H1 (cell line): ENCODE results near the gene PLCB1. TPM values are rescaled to one million over a fixed set of nuclear protein-coding genes. Genes with fewer than 3 reads are reported as not detected.

Source experiments
- CTCF ChIA-PET: fragments of 300-600 bp; sonication (Branson Sonifier 250); formaldehyde crosslinking; loops from one replicate; lab custom pipeline; 2021; ENCODE audit not compliant: partially characterized antibody; lab: Charles Lee
- POLR2A ChIA-PET: fragments of 300-600 bp; sonication (Branson Sonifier 250); formaldehyde crosslinking; loops from one replicate; lab custom pipeline; 2021; ENCODE audit warnings: inconsistent platforms; ENCODE audit not compliant: partially characterized antibody; lab: Charles Lee
- DNase-seq, 2 experiments: peaks; one replicate each; pipeline versions ENCODE4 v3.0.0 to v3.0.0-alpha.2; 2010 to 2022; ENCODE audit warnings: low spot score in 2 of 2, low read depth in 1 of 2, mixed read lengths in 1 of 2
- FAIRE-seq: peaks from 2 replicates; lab custom pipeline; 2011; peaks lifted over from hg19 to GRCh38; lab: Jason Lieb, UNC
- H2AFZ ChIP-seq: 2 replicates; pipeline ENCODE4 v1.8.1; 2012; ENCODE audit warnings: low read length, inconsistent platforms
- H2AK5ac ChIP-seq: 2 replicates; pipeline ENCODE4 v1.6.1; 2013; ENCODE audit warnings: low read depth, low read length
- H2BK120ac ChIP-seq: replicated peaks from 2 replicates; pipeline ENCODE3; 2013; ENCODE audit warnings: low read depth, low read length, inconsistent platforms
- H2BK12ac ChIP-seq: 2 replicates; pipeline ENCODE4 v1.6.1; 2013; ENCODE audit warnings: low read depth, low read length
- H2BK15ac ChIP-seq: 2 replicates; pipeline ENCODE4 v1.6.1; 2013; ENCODE audit warnings: low read length
- H2BK20ac ChIP-seq: 2 replicates; pipeline ENCODE4 v1.6.1; 2013; ENCODE audit warnings: low read length
- H2BK5ac ChIP-seq: 2 replicates; pipeline ENCODE4 v1.6.1; 2013; ENCODE audit warnings: low read depth, low read length
- H3K14ac ChIP-seq: 2 replicates; pipeline ENCODE4 v1.6.1; 2013; ENCODE audit warnings: inconsistent platforms; ENCODE audit not compliant: insufficient read length
- H3K18ac ChIP-seq: 2 replicates; pipeline ENCODE4 v1.6.1; 2013; ENCODE audit warnings: low read length; ENCODE audit errors: extremely low read depth
- H3K23ac ChIP-seq: 2 replicates; pipeline ENCODE4 v1.6.1; 2013; ENCODE audit warnings: inconsistent platforms; ENCODE audit not compliant: insufficient read length
- H3K23me2 ChIP-seq: 2 replicates; pipeline ENCODE4 v1.6.1; 2013; ENCODE audit warnings: low read depth, low read length
- H3K27ac ChIP-seq: 2 replicates; pipeline ENCODE4 v1.6.1; 2011; ENCODE audit warnings: low read depth, low read length, inconsistent platforms
- H3K27me3 ChIP-seq, 4 experiments: replicated peaks in 1 of 4; 1 replicate in 1 of 4; 2 replicates in 3 of 4; pipeline versions ENCODE4 v1.6.1 to v1.8.1; 2011 to 2013; ENCODE audit warnings: low read length in 3 of 4, mild to moderate bottlenecking in 3 of 4, inconsistent platforms in 2 of 4, mixed read lengths in 2 of 4, moderate library complexity in 1 of 4; ENCODE audit not compliant: control insufficient read depth in 3 of 4, insufficient read depth in 3 of 4; ENCODE audit errors: extremely low read depth in 1 of 4
- H3K36me3 ChIP-seq, 4 experiments: 2 replicates each; pipeline versions ENCODE4 v1.6.1 to v1.8.1; 2011 to 2013; ENCODE audit warnings: mild to moderate bottlenecking in 4 of 4, low read length in 3 of 4, moderate library complexity in 2 of 4, control low read depth in 1 of 4, inconsistent platforms in 1 of 4; ENCODE audit not compliant: insufficient read depth in 4 of 4, control insufficient read depth in 2 of 4
- H3K4ac ChIP-seq: replicated peaks from 2 replicates; pipeline ENCODE3; 2013; ENCODE audit warnings: low read length, low read depth, mixed read lengths, inconsistent platforms; ENCODE audit not compliant: insufficient read length
- H3K4me1 ChIP-seq, 4 experiments: replicated peaks in 1 of 4; 1 replicate in 1 of 4; 2 replicates in 3 of 4; pipeline versions ENCODE4 v1.6.1 to v1.8.1; 2011 to 2013; ENCODE audit warnings: low read length in 3 of 4, inconsistent platforms in 2 of 4, mixed read lengths in 1 of 4; ENCODE audit not compliant: insufficient read depth in 4 of 4, control insufficient read depth in 3 of 4
- H3K4me2 ChIP-seq, 2 experiments: 2 replicates each; pipeline versions ENCODE4 v1.6.1 to v1.8.1; 2011 to 2013; ENCODE audit warnings: low read depth in 2 of 2, low read length in 2 of 2, control low read depth in 1 of 2, inconsistent platforms in 1 of 2, mild to moderate bottlenecking in 1 of 2; ENCODE audit not compliant: insufficient read depth in 1 of 2
- H3K4me3 ChIP-seq, 4 experiments: fragments of 200-600, 300-600 bp in 1 of 4; sonication (generic), shearing (Covaris generic), sonication (Bioruptor Twin) in 1 of 4; 2 replicates each; pipeline versions ENCODE4 v1.5.1 to v1.8.1; 2011 to 2016; ENCODE audit warnings: low read length in 4 of 4, low read depth in 3 of 4, control low read depth in 2 of 4, inconsistent platforms in 2 of 4, mild to moderate bottlenecking in 2 of 4, mixed read lengths in 1 of 4, moderate library complexity in 1 of 4; ENCODE audit not compliant: insufficient read depth in 2 of 4; ENCODE audit errors: extremely low read depth in 1 of 4
- H3K56ac ChIP-seq: replicated peaks from 2 replicates; pipeline ENCODE3; 2013; ENCODE audit warnings: low read depth, mild to moderate bottlenecking, mixed read lengths, low read length, inconsistent platforms; ENCODE audit not compliant: insufficient read length
- H3K79me1 ChIP-seq: 2 replicates; pipeline ENCODE4 v1.6.1; 2013; ENCODE audit warnings: low read depth, low read length, control low read depth
- H3K79me2 ChIP-seq, 2 experiments: 2 replicates each; pipeline versions ENCODE4 v1.6.1 to v1.8.1; 2012 to 2013; ENCODE audit warnings: low read length in 2 of 2, mild to moderate bottlenecking in 2 of 2, inconsistent platforms in 1 of 2; ENCODE audit not compliant: insufficient read depth in 2 of 2, control insufficient read depth in 1 of 2
- H3K9ac ChIP-seq, 4 experiments: replicated peaks in 1 of 4; 1 replicate in 1 of 4; 2 replicates in 3 of 4; pipeline versions ENCODE4 v1.6.1 to v1.8.1; 2011 to 2013; ENCODE audit warnings: low read depth in 3 of 4, low read length in 3 of 4, control low read depth in 2 of 4, mild to moderate bottlenecking in 2 of 4, moderate library complexity in 2 of 4, inconsistent platforms in 1 of 4; ENCODE audit errors: extremely low read depth in 1 of 4
- H3K9me3 ChIP-seq, 2 experiments: 2 replicates each; pipeline versions ENCODE4 v1.6.1 to v1.8.1; 2012 to 2013; ENCODE audit warnings: mild to moderate bottlenecking in 2 of 2, moderate library complexity in 2 of 2, control low read depth in 1 of 2, inconsistent platforms in 1 of 2, low read depth in 1 of 2, low read length in 1 of 2, mixed read lengths in 1 of 2; ENCODE audit not compliant: insufficient read depth in 2 of 2
- H4K20me1 ChIP-seq, 2 experiments: replicated peaks in 1 of 2; 2 replicates each; pipeline versions ENCODE3 to v1.8.1; 2011 to 2013; ENCODE audit warnings: inconsistent platforms in 2 of 2, low read length in 2 of 2, mild to moderate bottlenecking in 1 of 2; ENCODE audit not compliant: insufficient read depth in 2 of 2, control insufficient read depth in 1 of 2
- H4K5ac ChIP-seq: 2 replicates; pipeline ENCODE4 v1.6.1; 2013; ENCODE audit warnings: low read length, low read depth, mixed read lengths, inconsistent platforms; ENCODE audit not compliant: insufficient read length
- H4K8ac ChIP-seq: 2 replicates; pipeline ENCODE4 v1.8.0; 2013; ENCODE audit warnings: mild to moderate bottlenecking, moderate library complexity, low read length, inconsistent platforms; ENCODE audit not compliant: insufficient read depth; ENCODE audit errors: extremely low read depth
- H4K91ac ChIP-seq: replicated peaks from 2 replicates; pipeline ENCODE3; 2013; ENCODE audit warnings: low read length, mixed read lengths, inconsistent platforms; ENCODE audit not compliant: insufficient read length
- BCL11A ChIP-seq, 2 experiments: IDR thresholded peaks; one replicate each; pipeline ENCODE4 v1.6.1; 2011; ENCODE audit warnings: low read depth in 2 of 2, low read length in 2 of 2, mild to moderate bottlenecking in 2 of 2
- CTCF ChIP-seq, 3 experiments: IDR thresholded peaks; 1 replicate in 2 of 3; 2 replicates in 1 of 3; pipeline versions ENCODE4 v1.5.1 to v1.6.1; 2011; ENCODE audit warnings: low read length in 3 of 3, mild to moderate bottlenecking in 3 of 3, inconsistent platforms in 2 of 3, low read depth in 1 of 3, moderate library complexity in 1 of 3; ENCODE audit not compliant: insufficient read depth in 1 of 3; ENCODE audit errors: control extremely low read depth in 1 of 3
- WGBS, 2 experiments: shearing (Covaris generic) in 1 of 2; methylation state at CpG; one replicate each; pipeline versions ENCODE4 v1.1.6 to v1.1.7; 2013 to 2015; ENCODE audit warnings: low lambda C conversion rate in 2 of 2, mixed read lengths in 2 of 2, inconsistent platforms in 1 of 2, low coverage in 1 of 2, missing lambda C conversion rate in 1 of 2; ENCODE audit not compliant: insufficient replicate concordance in 2 of 2, insufficient coverage in 1 of 2, insufficient read length in 1 of 2; ENCODE audit errors: extremely low coverage in 1 of 2, missing lambda C conversion rate in 1 of 2; 5-methylcytosine and 5-hydroxymethylcytosine counted together
- polyA plus RNA-seq, 7 experiments: library from polyadenylated mRNA; depleted of rRNA in 3 of 7; stranded (reverse) in 5 of 7; unstranded in 2 of 7; fragments of >200 nt in 5 of 7; fragments of 200-250 nt in 2 of 7; gene quantifications; 1 replicate in 5 of 7; 2 replicates in 1 of 7; 4 replicates in 1 of 7; pipeline versions ENCODE4 v1.2.1 to v1.2.3, GENCODE V29; 2011 to 2013; ENCODE audit warnings: missing spikeins in 2 of 7, mixed read lengths in 2 of 7
- total RNA-seq: library from RNA; stranded (reverse); fragmentation: NEBNext Ultra II Directional; extraction: Animal tissue kit (Norgen Biotek cat#: 25700); gene quantifications from 2 replicates; pipeline ENCODE4 v1.2.1, GENCODE V29; 2021

PLCB1 gene
- total and polyA plus RNA-seq, 2 of the 8 experiments (the other 6 are each of a cell fraction or from before 2014, with no cell fraction given) = 2.6 to 9.1 TPM

DNA sequence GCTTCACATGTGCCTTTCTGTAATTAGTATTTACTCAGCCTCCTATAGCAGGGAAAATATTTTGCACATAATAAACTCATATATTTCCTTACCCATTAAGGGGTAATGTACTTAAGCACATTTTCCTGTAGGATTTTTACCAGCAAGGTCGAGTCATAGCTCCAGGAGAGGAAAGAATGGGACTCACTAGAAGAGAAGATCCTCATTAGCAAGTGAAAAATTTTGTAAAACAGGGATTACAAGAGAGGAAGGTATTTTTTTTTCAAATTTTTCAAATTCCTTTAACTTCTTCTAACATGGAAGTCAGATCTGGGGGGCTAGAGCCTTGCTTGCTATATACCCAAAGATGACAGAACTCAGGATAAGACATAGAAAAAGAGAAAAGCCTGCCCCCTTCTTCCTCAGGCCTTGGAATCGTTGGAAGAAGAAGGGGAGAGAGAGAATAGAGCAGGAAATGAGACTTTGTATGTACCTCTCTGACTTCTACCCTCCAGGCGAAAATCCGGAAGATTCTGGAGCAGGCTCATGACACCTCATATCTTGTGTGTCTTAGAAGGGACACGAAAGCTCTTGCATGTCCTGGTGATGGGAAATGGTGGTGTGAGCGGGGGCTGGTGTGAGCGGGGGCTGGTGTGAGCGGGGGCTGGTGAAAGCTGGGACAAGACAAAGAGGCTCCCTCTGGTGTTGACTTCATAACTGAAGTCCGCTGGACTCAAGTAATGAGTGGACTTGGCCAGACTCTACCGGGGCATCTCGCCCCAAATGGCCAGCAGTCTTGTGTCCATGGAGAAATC, 679.9 kb downstream of the PLCB1 start:
- H2AFZ ChIP-seq = 0 out of 2 replicates have a peak overlapping the region, but pooled peaks have one; percentile 17
- H3K23ac ChIP-seq = no peak overlapping the region
- peak overlapping the region; percentile 76 for H2BK120ac ChIP-seq
- peak overlapping the region; percentile 68 for H4K5ac ChIP-seq
- no peaks in the 10 kb centered on the region for H3K79me1 ChIP-seq
- H3K4ac ChIP-seq = peak overlapping the region; percentile 34
- CTCF ChIA-PET = interaction anchor here (0.5 to 1.9 kb wide), 11 partner anchors 8 to 368 kb away, joined by 3 to 7 read pairs (median 4); no protein-coding TSS in a partner anchor
- no peak overlapping the region for H3K27ac ChIP-seq
- TF ChIP-seq CTCF (IDR thresholded peaks at IDR 0.05; ENCODE audit: control extremely low read depth in 1 of 3, insufficient read depth in 1 of 3, low read depth in 1 of 3, low read length in 3 of 3) = 0 out of 4 replicates have a peak, but pooled peaks of 1 of the 3 experiments have one; percentile 5
- TF ChIP-seq BCL11A (IDR thresholded peaks at IDR 0.05; ENCODE audit: low read depth in 2 of 2, low read length in 2 of 2) = no peak
- TF ChIP-seq, all 59 proteins: peak for 1
- H3K23me2 ChIP-seq = no peaks in the 10 kb centered on the region; the same call in 1 of the 2 replicates
- H3K79me2 ChIP-seq = no peaks in the 10 kb centered on the region
- peak overlapping the region; percentile 5; the same call in 1 of the 2 replicates for H2BK12ac ChIP-seq
- H4K20me1 ChIP-seq = no peaks in the 10 kb centered on the region
- H3K56ac ChIP-seq = no peak overlapping the region
- POLR2A ChIA-PET = interaction anchor here (0.6 kb wide), 1 partner anchor 403 kb away, joined by 4 read pairs; no protein-coding TSS in a partner anchor
- no peak overlapping the region for H4K8ac ChIP-seq
- H4K91ac ChIP-seq = peak overlapping the region; percentile 70
- H3K4me2 ChIP-seq = peak overlapping the region; percentile 31 to 54; a peak in 3 of 4 replicates
- H3K27me3 ChIP-seq = no peaks in the 10 kb centered on the region
- H2BK5ac ChIP-seq = peak overlapping the region; percentile 38; the same call in 1 of the 2 replicates
- H2AK5ac ChIP-seq = peak overlapping the region; percentile 45; the same call in 1 of the 2 replicates
- no peak overlapping the region for H3K9ac ChIP-seq
- H3K4me3 ChIP-seq = peak overlapping the region in 1 of 4 experiments; percentile 12; a peak in 1 of 8 replicates
- H3K18ac ChIP-seq = peak overlapping the region; percentile 3; the same call in 1 of the 2 replicates
- H3K9me3 ChIP-seq = no peaks in the 10 kb centered on the region
- peak overlapping the region; percentile 73; the same call in 1 of the 2 replicates for H2BK20ac ChIP-seq
- DNase-seq (peak in 1 of 2 experiments; percentile 52), FAIRE-seq (peak; percentile 60)
- H2BK15ac ChIP-seq = no peak overlapping the region
- peaks cover 3 to 26% (median 23%) of the 10 kb centered on the region in 4 experiments for H3K4me1 ChIP-seq
- H3K36me3 ChIP-seq = no peaks in the 10 kb centered on the region
- WGBS, 2 experiments = 64% methylated on average over 11 of the region's 11 CpGs; no CpG with 5 or more reads in 1 of the 2 experiments
- H3K14ac ChIP-seq = no peak overlapping the region
